NCI-H1048 (cell line): ENCODE measurements around the gene NPY5R.

Experiments
- DNase-seq: peaks from one replicate; lab custom pipeline; 2025; lab: John Stamatoyannopoulos, UW

The NPY5R gene

DNA sequence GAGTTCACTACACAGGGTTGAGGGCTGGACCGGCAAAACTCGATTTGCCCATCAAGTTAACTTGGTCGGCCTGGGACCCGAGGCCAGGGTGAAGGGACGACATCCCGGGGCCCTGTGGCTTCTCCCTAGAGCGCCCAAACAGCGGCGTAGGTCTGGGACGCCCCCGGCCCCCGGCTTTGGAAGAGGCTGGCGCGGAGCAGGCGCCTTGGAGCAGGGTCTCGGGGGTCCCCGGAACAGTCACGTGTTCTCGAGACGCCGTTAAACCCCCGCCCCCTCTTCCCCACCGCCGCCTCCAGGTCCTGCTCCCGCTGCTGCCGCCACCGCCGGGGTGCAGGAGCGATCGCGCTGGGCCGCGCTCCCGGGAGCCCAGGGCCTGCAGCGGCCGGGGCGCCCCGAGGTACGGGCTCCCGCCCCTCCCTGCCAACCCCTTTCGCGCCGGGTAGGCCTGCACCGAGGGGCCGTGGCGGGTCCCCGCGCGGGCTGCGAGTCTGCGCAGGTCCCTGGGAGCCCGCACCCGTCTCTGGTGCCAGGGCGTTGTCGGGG, at the start of gene NPY5R:
Gene NPY5R, plus strand, starts transcription at position 289 of the 543 bp plus-strand sequence. CDS start 6,382 bp downstream, outside the sequence.
- no peak for DNase-seq

DNA sequence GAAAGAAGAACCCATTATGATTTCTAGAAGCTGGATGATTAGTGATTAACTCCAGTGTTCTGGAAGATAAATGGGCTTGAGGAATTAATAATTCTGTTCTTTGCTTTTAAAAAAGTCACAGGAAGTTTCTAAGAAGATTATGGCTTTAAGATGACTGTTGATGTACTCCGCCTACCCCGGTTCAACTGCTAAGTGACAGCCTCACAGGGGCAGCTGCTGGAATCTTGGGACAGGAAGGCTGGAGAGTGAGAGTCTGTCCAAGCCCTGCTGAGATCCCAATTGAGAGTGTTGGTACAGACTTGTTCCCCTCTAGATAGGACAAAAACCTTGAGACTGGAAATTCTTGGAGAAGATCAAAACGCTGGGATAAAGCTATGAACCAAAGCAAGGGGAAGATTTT, 48.6 kb upstream of the NPY5R start:
- DNase-seq = no peak

DNA sequence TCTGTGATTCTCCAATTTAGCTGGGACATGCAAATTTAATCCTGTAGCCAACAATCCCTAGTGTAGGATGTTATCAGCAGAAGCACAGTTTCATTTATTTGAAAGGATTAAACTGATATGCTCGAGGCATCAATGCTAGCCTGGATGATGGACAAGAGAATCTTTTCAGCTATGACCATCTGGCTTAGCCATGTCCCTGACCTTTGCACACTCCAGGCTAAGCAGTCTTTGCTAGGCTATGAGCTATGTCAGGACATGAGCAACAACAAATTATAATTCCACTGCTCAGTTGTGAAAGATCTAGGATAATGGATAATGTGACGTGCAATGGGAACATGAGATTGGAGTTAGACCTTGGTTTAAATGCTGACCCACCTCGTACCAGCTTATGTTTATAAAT, 43.2 kb upstream of the NPY5R start:
- no peak for DNase-seq

DNA sequence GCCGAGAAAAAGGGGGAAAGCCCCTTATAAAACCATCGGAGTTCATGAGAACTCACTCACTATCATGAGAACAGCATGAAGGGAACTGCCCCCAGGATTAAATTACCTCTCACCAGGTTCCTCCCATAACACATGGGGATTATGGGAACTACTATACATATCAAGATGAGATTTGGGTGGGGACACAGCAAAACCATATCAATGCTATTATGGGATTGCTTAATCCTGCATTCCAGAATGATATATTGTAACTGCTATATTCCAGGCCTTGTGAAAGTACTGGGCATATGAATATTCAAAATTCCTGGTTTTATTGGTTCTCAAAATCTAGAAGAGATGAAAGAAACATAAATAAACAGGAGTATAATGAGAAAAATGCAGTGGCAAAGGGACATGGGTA, 40.6 kb upstream of the NPY5R start:
- no peak for DNase-seq

DNA sequence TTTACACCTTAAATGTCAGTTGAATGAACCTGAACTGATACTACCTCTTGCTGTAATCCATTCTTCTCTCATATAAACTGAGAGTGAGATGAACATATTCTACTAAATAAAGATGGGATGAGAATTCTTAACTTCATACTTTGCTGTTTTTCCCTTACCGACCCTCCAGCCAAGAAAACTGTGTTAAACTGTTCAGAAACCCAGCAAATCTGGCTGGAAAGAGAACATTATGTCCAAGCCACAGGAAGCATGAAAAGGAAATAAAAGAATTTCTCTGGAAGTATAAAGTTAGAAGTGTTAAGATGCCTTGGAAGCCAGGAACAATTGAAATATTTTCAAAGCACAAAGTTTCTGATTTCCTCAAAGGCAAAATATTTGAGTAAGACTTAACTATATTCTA, 34.2 kb upstream of the NPY5R start:
- no peak for DNase-seq

DNA sequence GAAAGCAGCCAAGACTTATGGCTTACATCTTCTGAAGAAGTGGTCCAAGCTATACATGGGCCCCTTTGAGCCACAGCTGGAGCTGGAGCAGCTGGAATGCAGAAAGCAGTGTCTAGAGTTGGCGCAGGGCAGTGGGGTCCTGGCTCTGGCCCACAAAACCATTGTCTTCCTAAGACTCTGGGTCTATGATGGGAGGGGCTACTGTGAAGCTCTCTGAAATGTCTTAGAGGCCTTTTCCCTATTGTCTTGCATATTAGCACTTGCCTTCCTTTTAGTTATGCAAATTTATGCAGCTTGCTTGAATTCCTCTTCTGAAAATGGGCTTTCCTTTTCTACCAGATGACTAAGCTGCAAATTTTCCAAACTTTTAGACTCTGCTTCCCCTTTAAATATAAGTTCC, 26.6 kb upstream of the NPY5R start:
- DNase-seq = no peak

DNA sequence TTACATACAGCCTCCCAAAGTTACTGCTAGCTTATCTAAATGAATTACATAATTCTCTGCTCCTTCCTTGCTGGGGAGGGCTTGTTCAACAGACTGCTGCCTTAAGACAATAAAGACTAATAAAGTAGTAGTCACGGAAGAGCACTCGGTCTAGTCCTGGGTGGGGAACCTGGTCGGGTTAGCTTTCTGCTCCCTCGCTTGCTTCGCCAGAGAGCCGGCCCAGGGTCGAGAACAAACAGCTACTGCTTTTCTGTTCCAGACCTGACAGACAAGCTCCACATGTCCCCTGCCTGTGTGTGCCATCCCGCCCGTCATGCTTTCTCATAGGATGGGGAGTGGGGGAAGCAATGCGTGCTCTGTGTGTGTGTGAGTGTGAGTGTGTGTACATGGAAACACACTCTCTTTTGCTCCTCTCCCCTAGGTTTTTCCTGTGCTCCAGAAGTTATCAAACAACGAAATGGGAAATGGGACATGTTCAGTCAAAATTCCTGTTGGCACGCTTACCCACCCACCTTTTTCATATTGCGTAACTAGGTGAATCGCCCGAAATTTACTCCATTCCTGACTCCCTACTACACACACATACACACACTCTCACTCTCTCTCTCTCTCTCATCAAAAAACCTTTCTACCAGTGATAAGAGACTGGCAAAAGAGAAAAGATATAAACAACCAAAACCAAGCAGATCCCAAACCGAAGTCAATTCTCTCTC, 12.6 kb upstream of the NPY5R start:
- no peak for DNase-seq

DNA sequence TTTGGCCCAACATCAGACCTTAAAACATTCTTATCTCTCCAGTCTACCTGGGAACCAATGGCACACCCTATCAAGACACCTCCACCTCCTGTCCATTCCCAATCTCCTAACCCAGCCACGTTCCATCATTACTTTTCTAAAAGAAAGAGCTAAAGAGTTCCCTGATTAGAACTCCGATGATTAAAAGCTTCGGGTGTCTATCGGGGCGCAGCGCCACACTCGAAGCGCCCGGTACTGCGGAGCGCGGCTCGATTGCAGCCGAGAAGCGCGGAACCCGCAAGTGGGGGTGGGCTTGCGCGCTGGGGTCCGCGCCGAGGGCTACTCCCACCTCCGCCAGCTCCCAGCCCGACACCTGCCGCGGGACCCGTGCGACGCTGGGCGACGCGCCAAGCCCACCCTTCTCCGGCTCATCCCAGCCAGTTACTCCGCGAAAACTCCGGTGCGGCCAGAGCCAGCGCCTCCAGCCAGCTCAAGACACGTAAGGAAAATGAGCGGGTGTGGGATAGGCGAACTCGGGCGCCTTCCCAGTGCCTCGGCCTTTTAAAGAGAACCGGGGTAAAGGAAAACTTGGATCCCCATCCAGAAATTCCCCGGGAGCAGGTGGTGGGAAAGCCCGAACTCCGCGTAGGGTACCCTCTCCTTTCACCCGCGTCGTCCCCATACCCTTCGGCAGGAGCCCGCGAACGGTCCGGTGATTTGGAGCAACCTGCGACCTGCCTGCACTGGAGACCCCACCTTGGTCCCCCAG, 11.9 kb upstream of the NPY5R start:
- no peak for DNase-seq

DNA sequence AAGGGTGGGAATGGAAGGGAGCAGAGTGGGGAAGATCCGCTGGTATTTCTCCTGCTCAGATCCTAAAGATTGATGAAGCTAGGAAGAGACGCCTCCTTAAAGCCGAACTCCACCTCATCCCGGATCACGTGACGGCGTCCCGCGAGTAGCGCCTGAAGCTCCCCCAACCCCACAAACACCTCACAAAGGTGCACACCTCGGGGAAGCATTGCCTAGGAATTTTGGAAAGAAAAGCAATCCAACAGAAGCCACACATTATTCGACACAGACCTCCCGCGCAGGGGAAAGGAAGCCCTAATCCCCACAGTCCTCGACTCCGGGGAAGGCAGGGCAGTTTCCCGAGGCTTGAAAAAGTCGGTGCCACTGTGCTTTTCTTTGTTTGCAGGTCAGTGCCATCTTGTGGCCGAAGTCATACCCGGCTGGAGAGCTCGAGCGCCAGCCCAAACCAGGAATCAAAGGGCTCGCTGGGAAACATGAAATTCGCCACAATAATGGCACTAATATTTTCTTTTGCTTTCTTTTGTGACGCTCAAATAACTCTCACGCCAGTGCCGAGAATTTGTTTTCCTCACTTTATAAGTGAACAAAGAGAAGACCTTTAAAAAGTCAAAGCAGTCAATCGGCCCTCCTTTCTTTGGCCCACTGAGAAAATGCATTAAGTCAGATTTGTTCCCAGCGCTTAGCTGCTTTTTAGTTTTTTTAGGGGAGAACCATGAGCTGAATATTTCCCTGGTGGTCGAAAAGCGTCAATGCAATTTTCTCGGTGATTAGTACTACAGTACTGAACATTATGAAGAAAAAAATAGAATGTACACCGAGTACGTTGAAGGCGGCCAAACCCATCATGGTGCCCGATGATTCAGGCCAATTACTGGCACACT, 10.9 kb upstream of the NPY5R start, which contains the start of gene NPY1R:
Gene NPY1R, minus strand, starts transcription at position 71 of the 881 bp plus-strand sequence. CDS start 6,042 bp downstream, outside the sequence.
- DNase-seq = no peak

DNA sequence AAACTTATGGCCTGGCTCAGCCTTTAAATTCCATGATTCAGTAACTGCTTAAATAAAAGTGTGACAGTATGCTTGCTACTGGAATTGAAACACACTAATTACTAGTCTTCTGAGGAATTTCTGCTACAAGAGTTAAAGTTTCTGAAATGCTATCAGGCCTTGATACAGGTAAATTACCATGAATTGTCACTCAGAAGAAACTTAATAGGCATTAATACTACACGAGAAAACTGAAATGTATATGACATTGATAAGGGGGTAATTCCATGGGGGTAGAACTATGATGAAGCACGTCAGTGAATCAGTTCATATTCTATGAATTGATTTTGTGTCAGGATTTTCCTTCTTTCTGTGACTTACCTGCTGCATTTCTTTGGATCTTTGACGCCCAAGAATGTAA, 8.3 kb upstream of the NPY5R start:
- no peak for DNase-seq

DNA sequence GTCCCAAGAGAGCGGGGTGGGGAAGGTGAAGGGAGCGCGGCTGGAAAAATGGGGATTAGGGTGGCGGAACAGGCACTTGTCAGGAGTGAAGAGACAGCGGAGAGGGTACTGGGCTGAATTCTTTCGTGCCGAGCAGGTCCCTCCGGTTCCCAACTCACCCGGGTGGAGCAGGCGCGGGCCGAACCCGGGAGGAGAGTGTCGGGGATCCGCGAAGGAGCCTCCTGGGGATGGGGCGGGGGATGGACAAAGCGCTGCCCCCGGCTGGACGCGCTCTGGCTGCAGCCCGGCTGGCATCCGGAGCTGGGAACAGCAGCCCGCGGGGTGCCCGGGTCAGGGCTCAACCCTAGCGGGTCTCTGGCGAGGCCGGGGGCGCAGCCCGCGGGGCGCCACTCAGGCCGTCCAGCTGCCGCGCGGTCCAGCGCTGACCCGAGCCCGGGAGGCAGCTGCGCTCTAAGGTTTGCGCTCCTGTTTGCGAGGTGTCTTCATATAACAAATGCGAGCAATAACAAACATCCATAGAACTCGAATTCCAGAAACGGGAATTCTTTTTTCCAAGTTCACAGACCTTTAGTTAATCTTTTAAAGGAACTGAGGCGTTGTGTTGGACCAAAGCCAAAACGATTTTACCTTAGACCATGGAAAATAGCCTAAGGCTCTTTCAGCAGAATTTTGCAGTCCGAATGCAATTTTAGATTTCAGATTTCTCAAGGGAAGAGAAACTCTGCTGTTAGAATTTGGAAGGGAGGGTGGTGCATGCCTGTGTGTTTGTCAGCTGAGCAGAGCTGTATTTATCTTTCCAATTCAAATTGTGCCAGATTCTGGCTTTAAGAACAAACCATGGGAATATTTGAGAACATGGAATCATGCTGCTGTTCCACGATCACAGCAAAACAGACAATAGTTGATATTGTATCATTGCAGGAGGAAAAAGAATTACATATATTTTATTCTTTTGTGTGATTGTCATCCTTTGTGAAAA, 744 bp downstream of the NPY5R start:
- DNase-seq = no peak

DNA sequence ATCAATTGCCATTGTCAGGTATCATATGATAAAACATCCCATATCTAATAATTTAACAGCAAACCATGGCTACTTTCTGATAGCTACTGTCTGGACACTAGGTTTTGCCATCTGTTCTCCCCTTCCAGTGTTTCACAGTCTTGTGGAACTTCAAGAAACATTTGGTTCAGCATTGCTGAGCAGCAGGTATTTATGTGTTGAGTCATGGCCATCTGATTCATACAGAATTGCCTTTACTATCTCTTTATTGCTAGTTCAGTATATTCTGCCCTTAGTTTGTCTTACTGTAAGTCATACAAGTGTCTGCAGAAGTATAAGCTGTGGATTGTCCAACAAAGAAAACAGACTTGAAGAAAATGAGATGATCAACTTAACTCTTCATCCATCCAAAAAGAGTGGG, 7.0 kb downstream of the NPY5R start:
- no peak for DNase-seq

DNA sequence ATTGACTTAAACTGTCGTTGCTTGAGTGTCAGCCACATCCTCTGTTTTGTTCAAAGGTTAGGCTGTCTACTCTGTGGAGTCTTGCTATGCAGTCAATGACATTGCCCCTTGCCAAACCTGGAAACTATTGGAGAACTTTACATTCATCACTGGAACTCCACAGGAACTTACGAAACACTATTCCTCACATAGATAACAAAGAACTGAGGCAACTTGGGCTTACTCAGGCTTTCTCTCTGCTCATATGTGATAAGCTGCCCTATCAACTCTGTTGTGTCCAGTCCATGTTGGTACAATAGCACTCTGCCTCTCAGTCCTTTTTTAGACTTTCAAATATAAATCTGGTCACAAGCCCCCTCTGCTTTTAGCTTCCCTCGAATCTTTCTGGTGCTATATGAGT, 9.4 kb downstream of the NPY5R start:
- no peak for DNase-seq

DNA sequence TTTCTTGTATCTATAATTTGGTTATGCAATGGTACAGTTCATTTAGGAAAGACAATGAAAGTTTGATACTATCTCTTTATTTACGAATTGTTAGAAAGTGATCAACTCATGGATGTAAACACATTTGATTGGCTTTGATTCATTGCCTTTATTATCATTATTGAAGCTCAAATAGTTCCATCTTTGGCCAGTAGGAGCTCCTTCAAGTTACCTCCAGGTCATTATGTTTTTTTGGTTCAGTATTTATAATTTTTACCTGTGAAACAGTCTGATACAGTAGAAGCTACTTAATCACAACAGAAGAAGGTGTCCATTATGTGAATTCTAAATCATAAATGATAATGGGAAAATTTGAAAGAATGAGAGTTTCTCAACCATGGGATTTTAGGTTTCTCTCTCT, 12.4 kb downstream of the NPY5R start:
- DNase-seq = no peak

DNA sequence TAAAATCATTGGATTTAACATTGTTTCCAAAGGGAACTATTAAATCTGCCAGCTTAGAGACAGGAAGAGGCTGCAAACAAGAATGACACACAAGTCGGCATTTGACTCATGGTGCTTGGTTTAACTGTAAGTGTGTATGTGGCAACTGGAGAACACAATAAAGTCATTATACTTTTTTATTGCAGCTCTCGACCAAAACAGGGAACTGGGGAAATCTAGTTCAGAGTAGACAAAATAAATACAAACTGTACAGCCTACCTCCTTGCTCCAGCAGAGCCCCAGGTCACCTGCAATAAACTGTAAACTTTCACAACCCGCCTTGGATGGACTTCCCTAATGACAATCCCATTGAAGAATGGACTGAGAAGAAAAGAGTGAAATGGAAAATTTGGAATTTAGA, 24.0 kb downstream of the NPY5R start:
- DNase-seq = no peak

DNA sequence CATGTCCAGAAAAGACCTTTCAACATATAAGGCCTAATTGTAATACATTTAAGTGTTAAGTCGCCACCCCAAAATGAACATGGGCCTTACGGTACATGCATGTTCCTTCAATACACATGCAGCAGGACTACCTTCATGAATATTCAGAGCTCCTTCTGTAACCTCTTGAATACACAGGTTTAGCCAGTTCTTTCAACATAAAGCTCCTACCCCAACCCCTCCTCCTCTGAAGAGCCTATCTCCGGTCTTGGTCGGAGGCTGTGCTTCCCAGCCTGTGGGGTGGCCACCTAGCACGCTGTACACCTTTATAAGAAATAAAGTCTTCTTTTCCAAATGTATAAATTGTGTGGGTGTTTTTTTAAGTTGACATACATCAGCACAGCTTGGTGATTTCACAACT, 28.3 kb downstream of the NPY5R start:
- DNase-seq = no peak

DNA sequence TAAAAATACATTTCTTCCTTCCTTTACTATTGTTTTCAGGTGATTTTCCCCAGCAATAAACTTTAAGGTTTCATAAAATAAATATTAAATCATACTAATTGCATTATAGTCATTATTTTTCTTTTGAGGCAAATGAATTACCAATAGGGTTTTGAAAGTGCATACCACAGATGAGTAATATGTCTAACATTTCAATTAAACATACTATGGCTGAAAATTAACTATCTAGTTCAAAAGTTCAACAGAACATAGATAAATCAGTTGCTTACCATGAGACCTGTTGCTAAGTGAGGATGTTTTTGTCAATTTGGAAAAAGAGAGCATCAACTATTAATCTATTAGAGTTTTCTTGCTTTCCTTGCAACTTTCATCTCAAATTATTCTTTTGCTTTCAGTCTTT, 35.0 kb downstream of the NPY5R start:
- DNase-seq = no peak

DNA sequence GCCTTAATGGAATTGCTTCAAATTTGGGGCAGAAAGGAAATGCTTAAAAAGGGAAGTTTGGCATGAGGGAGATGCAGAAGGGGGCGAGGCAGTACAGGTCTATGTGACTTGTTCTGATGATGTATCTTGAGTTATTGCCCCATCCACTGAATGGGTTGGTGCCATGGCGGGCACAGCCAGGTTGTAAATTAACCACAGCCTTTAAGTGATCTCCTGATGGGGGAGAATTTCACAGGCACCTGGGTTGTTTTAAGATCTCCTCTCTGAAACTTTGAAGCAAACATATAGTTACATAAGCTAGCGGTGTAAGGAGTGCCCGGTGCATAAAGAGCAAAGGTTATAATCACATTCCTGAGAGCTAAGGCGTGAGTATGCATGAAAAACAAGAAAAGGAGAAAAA, 37.0 kb downstream of the NPY5R start:
- no peak for DNase-seq

DNA sequence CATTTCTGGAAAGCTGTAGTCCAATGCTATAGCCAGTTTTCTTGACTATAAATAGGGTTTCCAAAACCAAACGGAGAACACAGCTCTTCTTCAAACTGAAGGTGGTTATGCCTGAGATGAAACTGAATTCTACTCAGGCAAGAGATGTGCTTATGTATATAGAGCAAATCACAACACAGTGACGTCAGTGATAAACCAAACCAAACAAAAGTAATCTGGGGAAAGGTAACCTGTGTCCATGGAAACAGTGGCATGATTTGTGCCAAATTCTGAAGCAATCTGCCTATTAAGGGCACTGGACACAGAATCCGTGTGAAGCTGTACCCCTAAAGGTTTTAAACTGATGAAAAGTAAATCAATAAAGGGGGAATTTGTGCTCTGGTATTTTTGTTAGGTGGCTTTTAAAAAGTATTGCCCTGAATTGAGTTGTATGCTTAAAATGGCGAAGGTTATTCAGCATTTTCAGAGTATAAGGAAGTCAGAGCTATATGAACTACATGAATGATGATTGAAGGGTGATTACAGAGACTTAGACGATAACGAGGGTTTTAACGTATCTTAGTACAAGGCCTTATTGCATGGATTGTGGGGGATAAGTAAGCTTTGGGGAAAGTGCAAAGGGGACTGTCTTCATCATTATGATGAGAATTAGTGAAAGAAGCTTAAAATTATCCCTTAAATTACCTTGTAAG, 38.6 kb downstream of the NPY5R start:
- DNase-seq = no peak

DNA sequence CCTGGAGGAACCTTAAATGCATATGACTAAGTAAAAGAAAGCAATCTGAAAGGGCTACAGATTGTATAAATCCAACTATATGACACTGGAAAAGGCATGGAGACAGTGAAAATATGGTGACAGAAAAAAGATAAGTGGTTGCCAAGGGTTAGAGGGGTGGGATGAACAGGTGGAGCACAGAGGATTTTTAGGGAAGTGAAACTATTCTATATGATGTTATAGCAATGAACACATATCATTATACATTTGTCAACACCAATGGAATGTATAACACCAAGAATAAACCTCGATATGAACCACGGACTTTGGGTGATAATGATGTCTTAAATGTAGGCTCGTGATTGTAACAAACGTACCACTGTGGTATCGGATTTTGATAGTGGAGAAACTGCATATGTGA, 40.7 kb downstream of the NPY5R start:
- DNase-seq = no peak

DNA sequence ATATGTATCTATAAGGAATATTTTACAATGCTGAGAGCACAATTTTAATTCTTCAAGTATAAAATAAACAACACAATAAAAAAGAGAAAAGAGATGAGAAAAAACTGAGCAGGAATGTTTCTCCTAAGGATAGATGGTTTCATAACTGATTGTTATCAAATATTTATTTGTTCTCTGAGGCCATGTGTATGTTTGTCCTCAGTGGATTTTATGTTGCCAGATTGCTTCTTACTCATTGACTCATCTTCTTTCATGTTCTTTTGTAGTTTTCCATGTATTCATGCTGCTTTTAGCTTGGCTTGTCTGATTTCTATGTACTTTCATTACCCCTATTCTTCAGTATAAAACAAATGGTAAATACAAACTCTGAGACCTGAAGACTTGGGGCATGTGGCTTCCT, 41.2 kb downstream of the NPY5R start:
- no peak for DNase-seq
